Dermis lymphatic vessel endothelial cell (primary cell): Measurements from ENCODE around the gene PIK3R6. TPM values are rescaled to one million over a fixed set of nuclear protein-coding genes. Genes with fewer than 3 reads are reported as not detected.

ENCODE experiments used
- total RNA-seq: library from RNA; depleted of rRNA; stranded (reverse); fragments of >200 nt; gene quantifications from 2 replicates; pipeline ENCODE4 v1.2.1, GENCODE V29; 2014

PIK3R6 gene, protein sequence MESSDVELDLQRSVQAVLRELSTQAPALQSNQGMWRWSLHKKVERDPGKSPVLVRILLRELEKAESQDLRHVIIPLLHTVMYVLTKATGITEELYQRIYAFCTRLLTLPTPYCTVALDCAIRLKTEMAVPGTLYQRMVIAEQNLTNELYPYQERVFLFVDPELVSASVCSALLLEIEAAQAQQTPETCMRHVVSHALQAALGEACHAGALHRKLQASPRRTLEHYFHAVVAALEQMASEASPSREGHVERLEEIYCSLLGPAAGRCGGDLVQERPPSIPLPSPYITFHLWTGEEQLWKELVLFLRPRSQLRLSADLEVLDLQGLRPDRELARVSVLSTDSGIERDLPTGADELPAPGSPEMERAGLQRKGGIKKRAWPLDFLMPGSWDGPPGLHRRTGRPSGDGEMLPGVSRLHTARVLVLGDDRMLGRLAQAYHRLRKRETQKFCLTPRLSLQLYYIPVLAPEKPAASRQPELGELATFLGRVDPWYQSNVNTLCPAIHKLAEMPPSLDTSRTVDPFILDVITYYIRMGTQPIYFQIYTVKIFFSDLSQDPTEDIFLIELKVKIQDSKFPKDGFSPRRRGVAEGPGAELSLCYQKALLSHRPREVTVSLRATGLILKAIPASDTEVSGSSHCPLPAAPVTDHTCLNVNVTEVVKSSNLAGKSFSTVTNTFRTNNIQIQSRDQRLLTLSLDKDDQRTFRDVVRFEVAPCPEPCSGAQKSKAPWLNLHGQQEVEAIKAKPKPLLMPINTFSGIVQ
- under 0.01 TPM in 1 of 2 replicates, not detected in the other for total RNA-seq

DNA sequence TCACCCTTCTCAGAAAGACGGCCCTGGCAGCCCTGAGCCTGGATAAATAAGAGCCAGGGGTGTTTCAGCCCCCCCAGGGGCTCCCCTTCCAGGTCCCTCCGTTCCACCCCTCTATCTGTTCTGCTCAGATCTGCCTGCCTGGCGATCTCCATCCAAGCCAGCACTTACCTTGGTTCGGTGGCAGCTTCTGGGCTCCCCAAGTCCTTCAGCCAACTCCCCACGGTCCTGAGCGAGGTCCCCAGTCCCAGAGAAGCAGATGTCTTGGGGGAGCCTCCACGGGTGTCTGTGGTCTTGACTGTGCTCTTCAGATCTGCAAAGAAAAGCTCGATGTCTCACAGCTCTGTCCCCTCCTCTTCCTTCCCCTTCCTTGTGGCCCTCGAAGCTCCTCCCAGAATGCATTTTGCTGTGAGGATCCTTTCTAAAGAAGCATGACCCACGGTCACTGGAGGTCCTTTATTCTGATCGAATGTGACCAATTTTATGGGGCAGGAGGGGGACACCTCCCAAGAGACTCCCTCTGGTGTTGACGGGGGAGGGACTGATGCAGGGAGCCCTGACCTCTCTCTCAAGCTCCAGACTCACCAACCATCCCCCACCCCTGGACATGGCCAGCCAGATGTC is at the start of gene PIK3R6:
Gene PIK3R6 (minus strand): TSS at position 314 of the 621 bp plus-strand sequence. CDS start 17,880 bp downstream, outside the sequence.

DNA sequence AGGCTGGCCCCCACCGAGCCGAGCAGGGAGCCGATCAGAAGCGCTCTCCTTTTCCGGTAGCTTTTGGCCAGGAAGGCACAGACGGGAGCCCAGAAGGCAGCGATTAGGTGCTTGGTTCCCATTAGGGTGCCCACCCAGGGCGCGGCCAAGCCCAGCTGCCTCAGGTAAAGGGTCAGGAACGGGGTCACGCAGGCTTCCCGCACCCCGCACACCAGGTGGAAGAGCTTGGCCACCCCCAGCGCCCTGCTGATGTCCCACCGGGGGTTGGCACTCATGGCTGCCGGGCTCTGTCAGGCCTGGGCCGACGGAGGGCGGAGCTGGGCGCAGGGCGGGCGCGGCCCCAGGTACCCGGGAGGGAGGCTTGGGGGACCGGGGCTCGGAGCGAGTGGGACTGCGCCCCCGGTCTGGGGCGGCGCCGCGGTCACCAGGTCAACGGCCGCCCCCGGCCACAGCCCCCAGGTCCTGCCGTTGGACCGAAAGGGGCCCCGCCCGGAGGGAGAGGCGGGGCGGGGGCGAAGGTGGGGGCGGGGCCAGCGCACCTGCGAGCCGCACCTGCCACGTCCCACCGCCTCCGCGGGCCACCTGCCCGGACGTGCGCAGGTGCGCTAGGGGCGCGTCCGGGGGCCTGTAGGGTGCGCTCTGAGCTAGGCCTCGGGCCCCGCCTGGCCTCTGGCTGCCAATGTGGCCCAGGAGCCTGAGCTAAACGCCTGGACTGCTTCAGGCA is 68.5 kb downstream of the PIK3R6 start, which contains the start of gene MFSD6L:
Gene MFSD6L (minus strand): TSS at position 520 of the 724 bp plus-strand sequence. CDS start 245 bp downstream, at position 275.

DNA sequence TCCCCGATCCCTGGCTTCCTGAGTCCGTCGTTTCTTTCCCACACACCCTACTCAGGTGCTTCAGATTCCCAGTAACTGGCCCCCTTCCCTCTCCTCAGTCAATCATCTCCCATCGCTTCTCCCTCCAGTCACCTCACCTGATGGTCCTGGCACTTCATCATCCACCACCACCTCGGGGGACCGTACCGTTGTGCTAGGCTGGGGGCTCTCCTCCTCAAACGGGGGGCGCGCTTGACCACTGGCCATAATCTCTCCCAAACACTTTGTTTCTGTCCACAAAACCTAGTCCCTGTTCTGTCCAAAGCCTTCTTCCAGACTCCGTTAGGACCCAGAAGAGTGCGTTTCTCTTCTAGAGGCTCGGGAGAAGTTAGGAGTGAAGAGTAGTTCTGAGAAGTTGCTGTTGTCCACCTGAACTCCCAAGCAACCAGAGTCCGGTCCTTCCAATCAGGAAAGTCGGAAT is 109.3 kb downstream of the PIK3R6 start, which contains the start of gene SPDYE4:
Gene SPDYE4 (minus strand): TSS at position 410 of the 460 bp plus-strand sequence. CDS start 164 bp downstream, at position 246.

Other genes with a start within 250 kb of the PIK3R6 start
- 318 and 337 TPM in 2 replicates for gene MYH10, start 236.9 kb downstream of the PIK3R6 start, total RNA-seq
- not detected in 2 replicates for gene CCDC42, start 122.8 kb downstream of the PIK3R6 start, total RNA-seq
- gene SPDYE4, start 109.1 kb downstream of the PIK3R6 start, total RNA-seq: not detected in 2 replicates
- gene MFSD6L, start 68.3 kb downstream of the PIK3R6 start, total RNA-seq: not detected in 2 replicates
- gene PIK3R5, start 98.0 kb upstream of the PIK3R6 start, total RNA-seq: not detected in 2 replicates
- gene NTN1, start 153.8 kb upstream of the PIK3R6 start, total RNA-seq: 2.2 and 5.7 TPM in 2 replicates